Measurements from ENCODE around the gene CCNYL1.

DNA sequence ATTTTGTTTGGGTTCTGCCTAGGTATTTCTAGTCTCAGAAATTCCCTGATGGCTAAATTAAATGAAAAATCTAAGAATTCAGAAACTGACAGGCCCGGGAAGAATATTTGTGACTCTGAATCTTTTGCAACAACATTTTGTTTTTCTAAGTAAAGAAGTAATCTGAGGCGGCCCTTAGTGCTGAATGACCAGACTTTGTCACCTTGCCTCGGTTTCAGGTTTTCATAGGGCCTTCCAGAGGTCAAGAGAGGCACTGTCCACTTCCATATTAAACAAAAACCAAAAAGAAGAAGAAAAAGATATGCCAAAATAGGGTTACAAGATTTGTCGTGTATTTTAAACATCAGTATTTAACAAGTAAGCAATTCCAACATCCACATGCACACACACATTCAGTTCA, 16.1 kb upstream of the CCNYL1 start:
- TF ChIP-seq, protein P1, sequence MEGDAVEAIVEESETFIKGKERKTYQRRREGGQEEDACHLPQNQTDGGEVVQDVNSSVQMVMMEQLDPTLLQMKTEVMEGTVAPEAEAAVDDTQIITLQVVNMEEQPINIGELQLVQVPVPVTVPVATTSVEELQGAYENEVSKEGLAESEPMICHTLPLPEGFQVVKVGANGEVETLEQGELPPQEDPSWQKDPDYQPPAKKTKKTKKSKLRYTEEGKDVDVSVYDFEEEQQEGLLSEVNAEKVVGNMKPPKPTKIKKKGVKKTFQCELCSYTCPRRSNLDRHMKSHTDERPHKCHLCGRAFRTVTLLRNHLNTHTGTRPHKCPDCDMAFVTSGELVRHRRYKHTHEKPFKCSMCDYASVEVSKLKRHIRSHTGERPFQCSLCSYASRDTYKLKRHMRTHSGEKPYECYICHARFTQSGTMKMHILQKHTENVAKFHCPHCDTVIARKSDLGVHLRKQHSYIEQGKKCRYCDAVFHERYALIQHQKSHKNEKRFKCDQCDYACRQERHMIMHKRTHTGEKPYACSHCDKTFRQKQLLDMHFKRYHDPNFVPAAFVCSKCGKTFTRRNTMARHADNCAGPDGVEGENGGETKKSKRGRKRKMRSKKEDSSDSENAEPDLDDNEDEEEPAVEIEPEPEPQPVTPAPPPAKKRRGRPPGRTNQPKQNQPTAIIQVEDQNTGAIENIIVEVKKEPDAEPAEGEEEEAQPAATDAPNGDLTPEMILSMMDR (IDR thresholded peaks at IDR 0.05 in 4 of 5, conservative IDR thresholded peaks at IDR 0.05 in 1 of 5): no peak
- TF ChIP-seq POLR2A (IDR thresholded peaks at IDR 0.05): no peak
